K562 (cell line): ENCODE data around the gene TP53BP2. TPM values are rescaled to one million over a fixed set of nuclear protein-coding genes. Genes with fewer than 3 reads are reported as not detected.

Experiments used
- CBFA2T2 ChIP-seq: fragments of 450-650 bp; conservative IDR thresholded peaks from 2 replicates; pipeline ENCODE4 v1.6.1; 2017; ENCODE audit warnings: mild to moderate bottlenecking
- CC2D1A ChIP-seq: fragments of 450-650 bp; IDR thresholded peaks from 2 replicates; pipeline ENCODE4 v1.6.1; 2017; ENCODE audit warnings: mild to moderate bottlenecking
- DDX20 ChIP-seq: fragments of 450-650 bp; IDR thresholded peaks from 2 replicates; pipeline ENCODE4 v1.6.1; 2016; ENCODE audit warnings: missing genetic modification characterization, low read depth, mild to moderate bottlenecking, missing compliant biosample characterization, moderate library complexity
- ETS2 ChIP-seq: IDR thresholded peaks from 2 replicates; pipeline ENCODE4 v1.6.1; 2016; ENCODE audit warnings: borderline replicate concordance, missing genetic modification characterization, mild to moderate bottlenecking, moderate library complexity, missing compliant biosample characterization; ENCODE audit not compliant: poor library complexity, severe bottlenecking
- ETV5 ChIP-seq: sonication (generic); formaldehyde crosslinking; IDR thresholded peaks from 2 replicates; pipeline ENCODE4 v1.4.0; 2020; ENCODE audit warnings: low read depth, mild to moderate bottlenecking, missing genetic modification reagents
- GATAD2B ChIP-seq: fragments of 450-650 bp; IDR thresholded peaks from 2 replicates; pipeline ENCODE4 v1.6.1; 2017; ENCODE audit warnings: mild to moderate bottlenecking, borderline replicate concordance
- HOXB6 ChIP-seq: fragments of 250-450 bp; sonication (Bioruptor Pico); IDR thresholded peaks from 2 replicates; pipeline ENCODE4 v1.5.1; 2022; ENCODE audit warnings: mild to moderate bottlenecking, borderline replicate concordance
- KLF1 ChIP-seq: fragments of 450-650 bp; IDR thresholded peaks from 2 replicates; pipeline ENCODE4 v1.6.1; 2016; ENCODE audit warnings: missing genetic modification characterization, missing compliant biosample characterization
- MED1 ChIP-seq: sonication (generic); formaldehyde crosslinking; IDR thresholded peaks from 2 replicates; pipeline ENCODE4 v1.8.1; 2023; ENCODE audit warnings: missing genetic modification reagents, borderline replicate concordance
- RBBP5 ChIP-seq: fragments of 200-600 bp; sonication (generic); IDR thresholded peaks from 2 replicates; pipeline ENCODE4 v1.6.1; 2012; ENCODE audit warnings: borderline replicate concordance, mild to moderate bottlenecking, low read length, control low read depth, inconsistent platforms; ENCODE audit not compliant: insufficient read depth, poor library complexity, severe bottlenecking
- RFX5 ChIP-seq: IDR thresholded peaks from 2 replicates; pipeline ENCODE4 v1.6.1; 2011; ENCODE audit warnings: low read depth, mild to moderate bottlenecking, improper control_type of control experiment, low read length
- TAF1 ChIP-seq: IDR thresholded peaks from 2 replicates; pipeline ENCODE4 v1.6.1; 2011; ENCODE audit warnings: mild to moderate bottlenecking, low read length, moderate library complexity; ENCODE audit not compliant: insufficient read depth, control insufficient read depth, severe bottlenecking; ENCODE audit errors: extremely low read depth
- WHSC1 ChIP-seq: IDR thresholded peaks from one replicate; pipeline ENCODE4 v1.6.1; 2012; ENCODE audit warnings: low read length, control low read depth, inconsistent platforms
- polyA plus RNA-seq, 8 experiments: library from polyadenylated mRNA; depleted of rRNA in 4 of 8; stranded (reverse) in 5 of 8; unstranded in 3 of 8; fragments of >200 nt; fragmentation: Nextera tagmentation in 2 of 8; fragmentation: Illumina TruSeq in 1 of 8; extraction: Ambion mirVana in 2 of 8; extraction: Trizol in 1 of 8; gene quantifications; 2 replicates each; pipeline versions ENCODE4 v1.2.1 to v1.2.3, GENCODE V29; 2011 to 2014; ENCODE audit warnings: inconsistent platforms in 1 of 8, missing spikeins in 1 of 8
- total RNA-seq, 7 experiments: library from RNA; depleted of rRNA in 6 of 7; stranded (reverse); fragments of >200 nt in 6 of 7; fragmentation: Illumina TruSeq in 2 of 7; extraction: Trizol in 2 of 7; gene quantifications; 2 replicates each; pipeline versions ENCODE4 v1.2.1 to v1.2.3, GENCODE V29; 2011 to 2021; ENCODE audit warnings: low replicate concordance in 1 of 7
- TF ChIP-seq, protein P1 (sequence below), 2 experiments: fragments of 450-650 bp; IDR thresholded peaks; 2 replicates each; pipeline ENCODE4 v1.6.1; 2016
- TF ChIP-seq, protein P2 (sequence below): fragments of 450-650 bp; formaldehyde crosslinking; IDR thresholded peaks from 2 replicates; pipeline ENCODE4 v1.4.0; 2020; ENCODE audit warnings: mild to moderate bottlenecking, mixed read lengths
- TF ChIP-seq, protein P3 (sequence below): sonication (generic); formaldehyde crosslinking; IDR thresholded peaks from 2 replicates; pipeline ENCODE4 v1.8.0; 2022; ENCODE audit warnings: mild to moderate bottlenecking, missing genetic modification reagents

TP53BP2 gene
- total and polyA plus RNA-seq, 9 of the 15 experiments (the other 6 are each of a cell fraction or from before 2014, with no cell fraction given), result 17.0 to 69.6 (median 40.1) TPM

DNA sequence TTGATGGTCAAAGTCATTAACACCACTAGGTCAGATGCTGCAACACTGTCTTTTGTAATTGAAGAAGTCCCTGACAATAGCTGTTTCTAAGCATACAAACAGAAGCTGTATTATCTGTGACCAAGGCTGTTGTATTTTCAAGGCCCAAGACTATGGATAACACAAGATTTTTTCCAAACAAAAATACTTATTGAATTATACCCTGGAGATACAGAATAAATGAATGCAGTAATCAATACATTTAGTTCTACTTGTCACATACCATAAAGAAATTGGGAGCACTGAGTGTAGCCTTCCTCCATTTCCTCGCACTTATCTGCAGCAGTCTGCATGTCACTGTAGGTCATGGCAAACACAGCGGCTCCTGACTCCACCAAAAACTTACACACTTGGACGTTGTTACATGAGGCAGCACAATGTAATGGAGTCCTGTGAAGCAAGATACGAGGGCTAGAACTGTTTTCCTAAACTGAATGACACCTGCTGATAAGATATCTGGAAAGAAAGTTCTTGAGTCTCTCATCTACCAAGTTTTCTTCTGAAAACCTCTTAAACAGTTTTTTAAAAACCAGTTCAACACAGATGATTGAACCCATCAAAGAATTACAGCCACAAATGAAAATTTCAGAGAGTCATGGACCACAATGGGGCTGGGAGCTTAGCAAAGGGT is 56.9 kb downstream of the TP53BP2 start (continued):
- TF ChIP-seq, protein P1, sequence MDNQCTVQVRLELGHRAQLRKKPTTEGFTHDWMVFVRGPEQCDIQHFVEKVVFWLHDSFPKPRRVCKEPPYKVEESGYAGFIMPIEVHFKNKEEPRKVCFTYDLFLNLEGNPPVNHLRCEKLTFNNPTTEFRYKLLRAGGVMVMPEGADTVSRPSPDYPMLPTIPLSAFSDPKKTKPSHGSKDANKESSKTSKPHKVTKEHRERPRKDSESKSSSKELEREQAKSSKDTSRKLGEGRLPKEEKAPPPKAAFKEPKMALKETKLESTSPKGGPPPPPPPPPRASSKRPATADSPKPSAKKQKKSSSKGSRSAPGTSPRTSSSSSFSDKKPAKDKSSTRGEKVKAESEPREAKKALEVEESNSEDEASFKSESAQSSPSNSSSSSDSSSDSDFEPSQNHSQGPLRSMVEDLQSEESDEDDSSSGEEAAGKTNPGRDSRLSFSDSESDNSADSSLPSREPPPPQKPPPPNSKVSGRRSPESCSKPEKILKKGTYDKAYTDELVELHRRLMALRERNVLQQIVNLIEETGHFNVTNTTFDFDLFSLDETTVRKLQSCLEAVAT (IDR thresholded peaks at IDR 0.05), result peak; percentile 54 to 87; a peak in 2 of 4 replicates
- peak; percentile 98 for TF ChIP-seq CBFA2T2
- TF ChIP-seq KLF1 (tag), result no peak
- no peak for TF ChIP-seq WHSC1
- peak; percentile 94; the same call in 1 of the 2 replicates for TF ChIP-seq CC2D1A
- peak; percentile 69 for TF ChIP-seq TAF1
- TF ChIP-seq MED1, result no peak
- no peak for TF ChIP-seq RFX5
- TF ChIP-seq RBBP5, result peak; percentile 52
- peak; percentile 52; the same call in 1 of the 2 replicates for TF ChIP-seq GATAD2B
- no peak for TF ChIP-seq ETV5
- no peak for TF ChIP-seq HOXB6 (CRISPR knock-in tag)
- TF ChIP-seq ETS2 (tag), result no peak
- peak; percentile 70 for TF ChIP-seq DDX20 (tag)
- TF ChIP-seq, protein P2, sequence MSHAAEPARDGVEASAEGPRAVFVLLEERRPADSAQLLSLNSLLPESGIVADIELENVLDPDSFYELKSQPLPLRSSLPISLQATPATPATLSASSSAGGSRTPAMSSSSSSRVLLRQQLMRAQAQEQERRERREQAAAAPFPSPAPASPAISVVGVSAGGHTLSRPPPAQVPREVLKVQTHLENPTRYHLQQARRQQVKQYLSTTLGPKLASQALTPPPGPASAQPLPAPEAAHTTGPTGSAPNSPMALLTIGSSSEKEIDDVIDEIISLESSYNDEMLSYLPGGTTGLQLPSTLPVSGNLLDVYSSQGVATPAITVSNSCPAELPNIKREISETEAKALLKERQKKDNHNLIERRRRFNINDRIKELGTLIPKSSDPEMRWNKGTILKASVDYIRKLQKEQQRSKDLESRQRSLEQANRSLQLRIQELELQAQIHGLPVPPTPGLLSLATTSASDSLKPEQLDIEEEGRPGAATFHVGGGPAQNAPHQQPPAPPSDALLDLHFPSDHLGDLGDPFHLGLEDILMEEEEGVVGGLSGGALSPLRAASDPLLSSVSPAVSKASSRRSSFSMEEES (CRISPR knock-in tag), result peak; percentile 27
- TF ChIP-seq, protein P3, sequence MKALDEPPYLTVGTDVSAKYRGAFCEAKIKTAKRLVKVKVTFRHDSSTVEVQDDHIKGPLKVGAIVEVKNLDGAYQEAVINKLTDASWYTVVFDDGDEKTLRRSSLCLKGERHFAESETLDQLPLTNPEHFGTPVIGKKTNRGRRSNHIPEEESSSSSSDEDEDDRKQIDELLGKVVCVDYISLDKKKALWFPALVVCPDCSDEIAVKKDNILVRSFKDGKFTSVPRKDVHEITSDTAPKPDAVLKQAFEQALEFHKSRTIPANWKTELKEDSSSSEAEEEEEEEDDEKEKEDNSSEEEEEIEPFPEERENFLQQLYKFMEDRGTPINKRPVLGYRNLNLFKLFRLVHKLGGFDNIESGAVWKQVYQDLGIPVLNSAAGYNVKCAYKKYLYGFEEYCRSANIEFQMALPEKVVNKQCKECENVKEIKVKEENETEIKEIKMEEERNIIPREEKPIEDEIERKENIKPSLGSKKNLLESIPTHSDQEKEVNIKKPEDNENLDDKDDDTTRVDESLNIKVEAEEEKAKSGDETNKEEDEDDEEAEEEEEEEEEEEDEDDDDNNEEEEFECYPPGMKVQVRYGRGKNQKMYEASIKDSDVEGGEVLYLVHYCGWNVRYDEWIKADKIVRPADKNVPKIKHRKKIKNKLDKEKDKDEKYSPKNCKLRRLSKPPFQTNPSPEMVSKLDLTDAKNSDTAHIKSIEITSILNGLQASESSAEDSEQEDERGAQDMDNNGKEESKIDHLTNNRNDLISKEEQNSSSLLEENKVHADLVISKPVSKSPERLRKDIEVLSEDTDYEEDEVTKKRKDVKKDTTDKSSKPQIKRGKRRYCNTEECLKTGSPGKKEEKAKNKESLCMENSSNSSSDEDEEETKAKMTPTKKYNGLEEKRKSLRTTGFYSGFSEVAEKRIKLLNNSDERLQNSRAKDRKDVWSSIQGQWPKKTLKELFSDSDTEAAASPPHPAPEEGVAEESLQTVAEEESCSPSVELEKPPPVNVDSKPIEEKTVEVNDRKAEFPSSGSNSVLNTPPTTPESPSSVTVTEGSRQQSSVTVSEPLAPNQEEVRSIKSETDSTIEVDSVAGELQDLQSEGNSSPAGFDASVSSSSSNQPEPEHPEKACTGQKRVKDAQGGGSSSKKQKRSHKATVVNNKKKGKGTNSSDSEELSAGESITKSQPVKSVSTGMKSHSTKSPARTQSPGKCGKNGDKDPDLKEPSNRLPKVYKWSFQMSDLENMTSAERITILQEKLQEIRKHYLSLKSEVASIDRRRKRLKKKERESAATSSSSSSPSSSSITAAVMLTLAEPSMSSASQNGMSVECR (CRISPR knock-in tag), result no peak
